Left lung (tissue), 14 donors: ENCODE measurements around the gene LYPD3. TPM values are rescaled to one million over a fixed set of nuclear protein-coding genes. Genes with fewer than 3 reads are reported as not detected.
"Not testable (repeated sequence)": the region's sequence is repeated elsewhere in the genome, so short reads cannot be mapped to it uniquely, and the experiment has no call there.

Experiments used
- ATAC-seq: fragments of 200-7000 bp; cut with Tn5 transposase; one replicate; pipeline ENCODE4 v1.9.1; 2020; ENCODE audit warnings: moderate library complexity
- DNase-seq, 4 donors: peaks; one replicate each; pipeline ENCODE4 v3.0.0-alpha.2; 2013 to 2020
- H3K27ac ChIP-seq, 2 donors: fragments of 200-600 bp; sonication (generic) in 1 of 2; one replicate each; pipeline versions ENCODE4 v1.5.0 to v1.8.0; 2020 to 2021
- H3K27me3 ChIP-seq, 2 donors: fragments of 200-600 bp; sonication (generic) in 1 of 2; one replicate each; pipeline versions ENCODE4 v1.5.0 to v1.8.0; 2020 to 2021
- H3K36me3 ChIP-seq, 2 donors: fragments of 200-600 bp; sonication (generic) in 1 of 2; one replicate each; pipeline versions ENCODE4 v1.5.0 to v1.8.0; 2020 to 2021
- H3K4me1 ChIP-seq, 2 donors: fragments of 200-600 bp; one replicate each; pipeline ENCODE4 v1.8.0; 2021
- H3K4me3 ChIP-seq, 2 donors: fragments of 200-600 bp; sonication (generic) in 1 of 2; one replicate each; pipeline versions ENCODE4 v1.5.0 to v1.8.0; 2020 to 2021; ENCODE audit warnings: mild to moderate bottlenecking in 1 of 2
- H3K9me3 ChIP-seq, 2 donors: fragments of 200-600 bp; sonication (generic) in 1 of 2; one replicate each; pipeline versions ENCODE4 v1.5.0 to v1.8.0; 2020 to 2021
- CTCF ChIP-seq, 2 donors: fragments of 200-600 bp; sonication (generic) in 1 of 2; IDR thresholded peaks; one replicate each; pipeline versions ENCODE4 v1.5.0 to v1.8.0; 2021; ENCODE audit warnings: antibody characterized with exemption in 2 of 2
- intact Hi-C, 2 donors: fragments of 100-400 bp; cut with DNase I; formaldehyde crosslinking; loops; one replicate each; pipeline versions ENCODE4 v1.11.2 to v1.14.2; 2022
- long read RNA-seq, 12 donors: library from polyadenylated mRNA in 2 of 12; unstranded in 2 of 12; transcript quantifications; one replicate each; pipeline ENCODE4 v2.0.0 and lab custom pipeline, GENCODE V29; 2019 to 2026
- polyA plus RNA-seq, 6 donors: library from polyadenylated mRNA; unstranded; fragments of 120-200 nt; gene quantifications; one replicate each; pipeline ENCODE4 v1.2.1, GENCODE V29; 2013; ENCODE audit not compliant: insufficient read length in 6 of 6
- total RNA-seq, 2 donors: library from RNA; stranded (reverse); fragmentation: NEBNext Ultra II Directional; extraction: Animal tissue kit (Norgen Biotek cat#: 25700); gene quantifications; one replicate each; pipeline ENCODE4 v1.2.1, GENCODE V29; 2021
- donor health status: DM: no; HTN: yes; CAD: no.
- donor health status: DM: no; HTN: no; CAD: no.

LYPD3 gene
- total RNA-seq, result 1 to 10 TPM in 1 of 2 donors, under 1 TPM in 1; 0.73 to 1.1 TPM
- polyA plus RNA-seq, result 1 to 10 TPM; 1.2 to 2.1 (median 1.2) TPM
- long read RNA-seq, donor 1, result 0 reads
- long read RNA-seq, donor 2, result 0 reads
- long read RNA-seq, donor 3, result 0 reads
- long read RNA-seq, donor 4, result 0 reads
- long read RNA-seq, donor 5, partial matches to known transcripts, result 0 of 2 reads
- long read RNA-seq, donor 5, other reads (novel, unspliced or antisense), result 0 of 2 reads
- long read RNA-seq, donor 6, result 0 reads
- long read RNA-seq, donor 7, result 0 reads
- long read RNA-seq, donor 8, result 0 reads
- long read RNA-seq, donor 9, result 0 reads
- long read RNA-seq, donor 10, partial matches to known transcripts, result 2 of 4 reads
- long read RNA-seq, donor 10, other reads (novel, unspliced or antisense), result 0 of 4 reads
- long read RNA-seq, donor 11, result 0 reads
- long read RNA-seq, donor 12, result 0 reads

DNA sequence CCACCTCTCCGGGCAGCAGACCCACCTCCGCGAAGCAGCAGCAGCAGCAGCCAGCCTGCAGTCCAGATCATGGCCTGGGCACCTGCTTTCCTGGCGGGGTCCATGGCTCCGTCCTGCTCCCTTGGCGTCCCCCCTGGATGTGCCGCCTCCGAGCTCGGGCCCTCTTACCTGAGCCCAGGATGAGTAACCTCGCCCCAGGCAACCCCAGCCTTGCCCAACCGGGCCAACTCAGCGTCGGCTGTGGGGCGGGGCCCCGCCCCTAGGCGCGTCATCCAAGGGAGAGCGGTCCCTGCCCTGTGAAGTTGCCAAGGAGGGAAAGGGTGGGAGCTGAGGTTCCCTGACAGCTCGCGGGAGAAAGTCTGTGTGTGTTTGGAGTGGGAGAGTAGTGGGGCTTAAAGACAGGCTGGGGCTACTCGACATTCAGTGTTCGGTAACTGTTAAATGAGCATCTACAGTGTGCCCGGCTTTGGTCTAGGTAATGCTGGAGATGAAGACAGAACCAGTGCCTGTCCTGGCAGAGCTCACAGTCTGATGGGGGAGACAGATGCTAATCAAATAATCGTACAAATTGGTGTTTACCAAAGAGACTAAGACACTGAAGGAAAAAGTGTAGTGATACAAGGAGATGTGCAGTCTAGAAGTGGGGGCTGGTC, at the start of gene LYPD3:
LYPD3 (minus strand) TSS at position 141 of the 653 bp plus-strand sequence; CDS start at position 104, 37 bp downstream.
- peak within 1 kb of the TSS; percentile 62 to 70 for H3K27ac ChIP-seq
- H3K4me3 ChIP-seq, result peak within 1 kb of the TSS; percentile 50 to 66
- no peaks in the 10 kb centered on the region for H3K9me3 ChIP-seq
- H3K4me1 ChIP-seq, result peaks cover 4 to 38% of the 10 kb centered on the region in 2 donors
- ATAC-seq (no peak), DNase-seq (peak in 2 of 4 donors; percentile 44 to 86)
- TF ChIP-seq CTCF (IDR thresholded peaks at IDR 0.05), result no peak
- H3K27me3 ChIP-seq, result peaks cover 0 to 20% of the 10 kb centered on the region in 2 donors
- no peaks in the 10 kb centered on the region for H3K36me3 ChIP-seq
- intact Hi-C loops, result no loop called here

DNA sequence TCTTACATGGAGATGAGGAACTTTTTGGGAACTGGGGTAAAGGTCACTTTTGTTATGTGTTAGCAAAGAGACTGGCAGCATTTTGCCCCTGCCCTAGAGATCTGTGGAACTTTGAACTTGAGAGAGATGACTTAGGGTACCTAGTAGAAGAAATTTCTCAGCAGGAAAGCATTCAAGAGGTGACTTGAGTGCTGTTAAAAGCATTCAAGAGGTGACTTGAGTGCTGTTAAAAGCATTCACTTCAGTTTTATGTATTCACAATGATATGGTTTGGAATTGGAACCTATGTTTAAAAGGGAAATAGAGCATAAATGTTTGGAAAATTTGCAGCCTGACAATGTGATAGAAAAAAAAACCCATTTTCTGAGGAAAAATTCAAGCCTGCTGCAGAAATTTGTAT, 47.0 kb upstream of the LYPD3 start:
- H3K4me1 ChIP-seq, H3K4me3 ChIP-seq, intact Hi-C loops, H3K27ac ChIP-seq, H3K9me3 ChIP-seq, H3K27me3 ChIP-seq: not testable (repeated sequence)
- peaks cover 0 to 51% of the 10 kb centered on the region in 2 donors for H3K36me3 ChIP-seq
- ATAC-seq (peak; percentile 82), DNase-seq (peak in 1 of 4 donors; percentile 33)

- Histone ChIP-seq H3K27ac (no peak overlapping the region), H3K36me3 (peaks cover 0 to 48% of the 10 kb centered on the region in 2 donors), H3K4me3 (no peak overlapping the region), H3K27me3 (no peaks in the 10 kb centered on the region), H3K9me3 (no peaks in the 10 kb centered on the region), H3K4me1 (peaks cover 3 to 9% of the 10 kb centered on the region in 2 donors)
- ATAC-seq, result no peak
- no peak for TF ChIP-seq CTCF (IDR thresholded peaks at IDR 0.05)
- intact Hi-C loops, result no loop called here
- DNase-seq, result no peak
These were observed 45.9 kb upstream of the LYPD3 start for GRCh38 chr19:43511324-43511723.

GRCh38 chr19:43510713-43511112, 45.3 kb upstream of the LYPD3 start:
- TF ChIP-seq CTCF (IDR thresholded peaks at IDR 0.05), result no peak
- H3K4me3 ChIP-seq, result no peak overlapping the region
- peaks cover 0 to 54% of the 10 kb centered on the region in 2 donors for H3K36me3 ChIP-seq
- H3K27ac ChIP-seq, result no peak overlapping the region
- H3K9me3 ChIP-seq, result no peaks in the 10 kb centered on the region
- ATAC-seq (no peak), DNase-seq (no peak)
- intact Hi-C loops, result no loop called here
- peaks cover 3 to 9% of the 10 kb centered on the region in 2 donors for H3K4me1 ChIP-seq
- no peaks in the 10 kb centered on the region for H3K27me3 ChIP-seq

DNA sequence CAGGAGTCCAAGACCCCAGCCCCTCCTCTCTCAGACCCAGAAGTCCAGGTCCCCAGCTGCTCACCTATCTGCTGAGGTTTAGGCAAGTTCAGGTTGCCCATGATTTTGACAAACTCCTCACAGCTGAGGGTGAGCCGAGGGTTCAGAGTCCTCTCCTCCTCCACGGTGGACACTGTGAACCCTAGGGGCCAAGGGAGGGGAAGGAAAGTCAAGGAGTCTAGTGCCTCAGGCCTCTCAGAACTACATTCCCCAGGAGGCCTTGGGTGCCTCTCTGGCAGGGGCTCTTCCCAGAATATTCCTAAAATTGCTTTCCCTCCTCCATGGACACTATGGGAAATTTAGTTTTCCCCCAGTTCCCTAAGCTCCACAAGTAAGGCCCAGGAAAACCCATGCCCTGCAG, 42.5 kb upstream of the LYPD3 start:
- DNase-seq, result no peak
- H3K27me3 ChIP-seq, result no peaks in the 10 kb centered on the region
- no peak for ATAC-seq
- H3K27ac ChIP-seq, result no peak overlapping the region
- peaks cover 4 to 30% of the 10 kb centered on the region in 2 donors for H3K4me1 ChIP-seq
- no peak overlapping the region for H3K4me3 ChIP-seq
- no peaks in the 10 kb centered on the region for H3K9me3 ChIP-seq
- H3K36me3 ChIP-seq, result peaks cover 0 to 50% of the 10 kb centered on the region in 2 donors
- intact Hi-C loops, result no loop called here
- no peak for TF ChIP-seq CTCF (IDR thresholded peaks at IDR 0.05)
